ENCODE measurements around the gene HELZ.
"Not testable (repeated sequence)": the region's sequence is repeated elsewhere in the genome, so short reads cannot be mapped to it uniquely, and the experiment has no call there.

HELZ gene

DNA sequence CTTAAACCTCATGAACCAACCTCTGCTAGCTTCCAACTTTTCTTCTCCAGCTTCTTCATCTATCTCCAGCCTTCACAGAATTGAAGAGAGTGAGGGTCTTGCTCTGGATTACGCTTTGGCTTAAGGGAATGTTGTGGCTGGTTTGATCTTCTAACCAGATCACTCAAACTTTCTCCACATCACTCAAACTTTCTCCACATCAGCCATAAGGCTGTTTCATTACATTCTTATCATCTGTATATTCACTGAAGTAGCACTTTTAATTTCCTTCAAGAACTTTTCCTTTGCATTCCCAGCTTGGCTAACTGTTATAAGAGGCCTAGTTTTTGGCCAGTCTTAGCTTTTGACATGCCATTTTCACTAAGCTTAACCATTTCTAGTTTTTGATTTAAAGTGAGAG, 148.4 kb downstream of the HELZ start:
- H2AK5ac ChIP-seq (ENCODE audit: low read length, severe bottlenecking) = no peak overlapping the region
- no peak overlapping the region for H4K91ac ChIP-seq (ENCODE audit: low read length)
- no peak overlapping the region for H4K8ac ChIP-seq (ENCODE audit: low read length)
- no peak overlapping the region for H3K4ac ChIP-seq (ENCODE audit: low read depth in 1 of 2, low read length in 2 of 2)
- no peak overlapping the region for H3K27ac ChIP-seq (ENCODE audit: low read length, poor library complexity, severe bottlenecking)
- H3K9ac ChIP-seq (ENCODE audit: low read length) = no peak overlapping the region
- no peaks in the 10 kb centered on the region for H3K4me1 ChIP-seq (ENCODE audit: control insufficient read depth, insufficient read depth, low read depth, low read length)
- H3K18ac ChIP-seq (ENCODE audit: low read depth in 1 of 2, low read length in 2 of 2) = no peak overlapping the region
- H3K36me3 ChIP-seq (ENCODE audit: control insufficient read depth in 1 of 2, insufficient read depth in 2 of 2, low read depth in 1 of 2, low read length in 2 of 2) = peaks cover 3% of the 10 kb centered on the region in 2 experiments
- H2BK15ac ChIP-seq (ENCODE audit: low read depth, poor library complexity, severe bottlenecking) = no peak overlapping the region
- H3K27me3 ChIP-seq (ENCODE audit: control insufficient read depth in 1 of 2, insufficient read depth in 1 of 2, low read length in 2 of 2) = no peaks in the 10 kb centered on the region
- H3K4me3 ChIP-seq (ENCODE audit: insufficient read depth in 1 of 2, low read depth in 1 of 2, low read length in 2 of 2) = no peak overlapping the region
- 100% methylated on average over 1 of the region's 1 CpG for WGBS
- DNase-seq = no peak
- H2BK120ac ChIP-seq (ENCODE audit: low read depth, low read length) = no peak overlapping the region
- H3K14ac ChIP-seq (ENCODE audit: low read length in 2 of 2) = no peak overlapping the region
- no peak overlapping the region for H3K23ac ChIP-seq (ENCODE audit: low read length in 2 of 2)
- no peak overlapping the region for H3K4me2 ChIP-seq (ENCODE audit: low read length, poor library complexity, severe bottlenecking)
- no peak overlapping the region for H2AFZ ChIP-seq (ENCODE audit: low read depth, low read length)
- H3K9me3 ChIP-seq (ENCODE audit: control insufficient read depth, low read length) = no peaks in the 10 kb centered on the region
- H3K79me1 ChIP-seq (replicated peaks; ENCODE audit: low read length, poor library complexity, severe bottlenecking) = peaks cover 13% of the 10 kb centered on the region
- no peak overlapping the region for H2BK5ac ChIP-seq (ENCODE audit: low read depth, low read length, poor library complexity, severe bottlenecking)
- no peak overlapping the region for H2BK12ac ChIP-seq (ENCODE audit: low read length in 2 of 2)

DNA sequence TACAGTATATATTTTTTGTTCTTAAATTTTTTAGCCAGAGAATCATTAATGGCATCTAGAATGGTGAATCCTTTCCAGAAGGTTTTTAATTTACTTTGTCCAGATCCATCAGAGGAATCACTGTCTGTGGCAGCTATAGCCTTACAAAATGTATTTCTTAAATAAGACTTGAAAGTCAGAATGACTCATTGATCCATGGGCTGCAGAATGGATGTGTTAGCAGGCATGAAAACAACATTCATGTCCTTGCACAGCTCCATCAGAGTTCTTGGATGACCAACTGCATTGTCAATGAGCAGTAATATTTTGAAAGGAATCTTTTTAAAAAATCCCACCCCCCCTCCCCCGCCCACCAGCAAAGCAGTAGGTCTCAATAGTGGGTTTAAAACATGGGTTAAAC, 149.2 kb downstream of the HELZ start:
- H3K27ac ChIP-seq (ENCODE audit: low read length, poor library complexity, severe bottlenecking) = no peak overlapping the region
- no peak overlapping the region for H2BK15ac ChIP-seq (ENCODE audit: low read depth, poor library complexity, severe bottlenecking)
- H3K4me2 ChIP-seq (ENCODE audit: low read length, poor library complexity, severe bottlenecking) = no peak overlapping the region
- WGBS = no CpG with 5 or more reads among the region's 1 CpG
- H3K14ac ChIP-seq (ENCODE audit: low read length in 2 of 2) = no peak overlapping the region
- no peak overlapping the region for H2BK120ac ChIP-seq (ENCODE audit: low read depth, low read length)
- H3K4me1 ChIP-seq (ENCODE audit: control insufficient read depth, insufficient read depth, low read depth, low read length) = no peaks in the 10 kb centered on the region
- H2AFZ ChIP-seq (ENCODE audit: low read depth, low read length) = no peak overlapping the region
- no peak overlapping the region for H2AK5ac ChIP-seq (ENCODE audit: low read length, severe bottlenecking)
- H3K4ac ChIP-seq (ENCODE audit: low read depth in 1 of 2, low read length in 2 of 2) = no peak overlapping the region
- no peak overlapping the region for H3K18ac ChIP-seq (ENCODE audit: low read depth in 1 of 2, low read length in 2 of 2)
- H3K9ac ChIP-seq (ENCODE audit: low read length) = peak overlapping the region; percentile 39
- no peak overlapping the region for H2BK5ac ChIP-seq (ENCODE audit: low read depth, low read length, poor library complexity, severe bottlenecking)
- no peaks in the 10 kb centered on the region for H3K27me3 ChIP-seq (ENCODE audit: control insufficient read depth in 1 of 2, insufficient read depth in 1 of 2, low read length in 2 of 2)
- H3K4me3 ChIP-seq (ENCODE audit: insufficient read depth in 1 of 2, low read depth in 1 of 2, low read length in 2 of 2) = no peak overlapping the region
- peak; percentile 20 for DNase-seq
- H2BK12ac ChIP-seq (ENCODE audit: low read length in 2 of 2) = no peak overlapping the region
- peaks cover 13% of the 10 kb centered on the region for H3K79me1 ChIP-seq (replicated peaks; ENCODE audit: low read length, poor library complexity, severe bottlenecking)
- H4K8ac ChIP-seq (ENCODE audit: low read length) = no peak overlapping the region
- no peaks in the 10 kb centered on the region for H3K9me3 ChIP-seq (ENCODE audit: control insufficient read depth, low read length)
- no peak overlapping the region for H3K23ac ChIP-seq (ENCODE audit: low read length in 2 of 2)
- no peak overlapping the region for H4K91ac ChIP-seq (ENCODE audit: low read length)
- peaks cover 3% of the 10 kb centered on the region in 2 experiments for H3K36me3 ChIP-seq (ENCODE audit: control insufficient read depth in 1 of 2, insufficient read depth in 2 of 2, low read depth in 1 of 2, low read length in 2 of 2)

DNA sequence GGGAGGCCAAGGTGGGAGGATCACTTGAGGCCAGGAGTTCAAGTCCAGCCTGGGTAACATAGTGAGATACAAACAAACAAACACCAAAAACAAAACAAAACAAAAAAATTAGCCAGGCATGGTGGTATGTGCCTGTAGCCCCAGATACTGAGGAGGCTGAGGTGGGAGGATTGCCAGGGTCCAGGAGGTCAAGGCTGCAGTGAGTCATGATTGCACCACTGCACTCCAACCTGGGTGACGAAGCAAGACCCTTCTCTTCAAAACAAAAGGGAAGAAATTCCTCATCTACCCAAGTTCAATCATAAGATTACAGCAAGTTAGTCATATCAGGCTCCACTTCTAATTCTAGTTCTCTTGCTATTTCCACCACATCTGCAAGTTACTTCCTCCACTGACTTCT, 149.7 kb downstream of the HELZ start:
- H3K23ac ChIP-seq (ENCODE audit: low read length in 2 of 2); H3K9me3 ChIP-seq (ENCODE audit: control insufficient read depth, low read length); H2BK12ac ChIP-seq (ENCODE audit: low read length in 2 of 2); H4K8ac ChIP-seq (ENCODE audit: low read length); H3K14ac ChIP-seq (ENCODE audit: low read length in 2 of 2); H2BK5ac ChIP-seq (ENCODE audit: low read depth, low read length, poor library complexity, severe bottlenecking); H3K4me3 ChIP-seq (ENCODE audit: insufficient read depth in 1 of 2, low read depth in 1 of 2, low read length in 2 of 2); H2AK5ac ChIP-seq (ENCODE audit: low read length, severe bottlenecking); H4K91ac ChIP-seq (ENCODE audit: low read length); H3K4ac ChIP-seq (ENCODE audit: low read depth in 1 of 2, low read length in 2 of 2); H2BK120ac ChIP-seq (ENCODE audit: low read depth, low read length); H3K4me2 ChIP-seq (ENCODE audit: low read length, poor library complexity, severe bottlenecking); H2BK15ac ChIP-seq (ENCODE audit: low read depth, poor library complexity, severe bottlenecking); H3K27me3 ChIP-seq (ENCODE audit: control insufficient read depth in 1 of 2, insufficient read depth in 1 of 2, low read length in 2 of 2); H3K36me3 ChIP-seq (ENCODE audit: control insufficient read depth in 1 of 2, insufficient read depth in 2 of 2, low read depth in 1 of 2, low read length in 2 of 2); H3K4me1 ChIP-seq (ENCODE audit: control insufficient read depth, insufficient read depth, low read depth, low read length); H2AFZ ChIP-seq (ENCODE audit: low read depth, low read length): not testable (repeated sequence)
- Histone ChIP-seq H3K9ac (ENCODE audit: low read length) (peak overlapping the region; percentile 54), H3K27ac (ENCODE audit: low read length, poor library complexity, severe bottlenecking) (peak overlapping the region; percentile 35), H3K79me1 (replicated peaks; ENCODE audit: low read length, poor library complexity, severe bottlenecking) (peaks cover 13% of the 10 kb centered on the region), H3K18ac (ENCODE audit: low read depth in 1 of 2, low read length in 2 of 2) (peak overlapping the region in 1 of 2 experiments; percentile 8)
- WGBS = 54% methylated on average over 1 of the region's 1 CpG
- DNase-seq = peak; percentile 28

DNA sequence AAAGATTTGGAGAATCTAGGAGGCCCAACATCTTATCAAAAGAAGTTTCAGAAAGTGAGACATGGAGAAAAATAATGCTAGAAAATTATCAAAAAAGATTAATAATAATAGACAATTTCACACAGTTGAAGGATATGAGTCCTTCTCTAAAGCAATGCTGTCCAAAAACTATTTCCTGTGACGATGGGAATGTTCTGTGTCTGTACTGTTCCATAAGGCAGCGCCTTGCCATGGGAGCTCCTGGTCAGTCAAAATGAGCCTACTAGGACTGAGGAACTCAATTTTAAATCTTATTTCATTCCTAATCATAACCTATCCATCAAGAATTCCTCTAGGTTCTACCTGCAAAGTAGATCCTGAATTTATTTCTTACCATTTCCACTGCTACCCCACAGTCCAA, 151.6 kb downstream of the HELZ start:
- over 99% methylated on average over 2 of the region's 2 CpGs for whole genome bisulfite sequencing
- no peak for DNase-seq
- peaks cover 16% of the 10 kb centered on the region for H3K79me1 ChIP-seq (replicated peaks; ENCODE audit: low read length, poor library complexity, severe bottlenecking)

More for the DNA sequence above, 151.6 kb downstream of the HELZ start:
- peaks cover 3 to 13% of the 10 kb centered on the region in 2 experiments for H3K36me3 ChIP-seq (ENCODE audit: control insufficient read depth in 1 of 2, insufficient read depth in 2 of 2, low read depth in 1 of 2, low read length in 2 of 2)
- no peak overlapping the region for H3K27ac ChIP-seq (ENCODE audit: low read length, poor library complexity, severe bottlenecking)
- H3K4me1 ChIP-seq (ENCODE audit: control insufficient read depth, insufficient read depth, low read depth, low read length) = no peaks in the 10 kb centered on the region
- H3K9ac ChIP-seq (ENCODE audit: low read length) = no peak overlapping the region
- H2BK120ac ChIP-seq (ENCODE audit: low read depth, low read length) = no peak overlapping the region
- H3K14ac ChIP-seq (ENCODE audit: low read length in 2 of 2) = no peak overlapping the region
- no peak overlapping the region for H2AK5ac ChIP-seq (ENCODE audit: low read length, severe bottlenecking)
- no peaks in the 10 kb centered on the region for H3K9me3 ChIP-seq (ENCODE audit: control insufficient read depth, low read length)
- H2BK5ac ChIP-seq (ENCODE audit: low read depth, low read length, poor library complexity, severe bottlenecking) = no peak overlapping the region
- no peak overlapping the region for H4K91ac ChIP-seq (ENCODE audit: low read length)
- H3K23ac ChIP-seq (ENCODE audit: low read length in 2 of 2) = no peak overlapping the region
- H3K4me3 ChIP-seq (ENCODE audit: insufficient read depth in 1 of 2, low read depth in 1 of 2, low read length in 2 of 2) = no peak overlapping the region
- no peak overlapping the region for H2BK15ac ChIP-seq (ENCODE audit: low read depth, poor library complexity, severe bottlenecking)
- no peak overlapping the region for H4K8ac ChIP-seq (ENCODE audit: low read length)
- H2AFZ ChIP-seq (ENCODE audit: low read depth, low read length) = no peak overlapping the region
- H2BK12ac ChIP-seq (ENCODE audit: low read length in 2 of 2) = no peak overlapping the region
- H3K27me3 ChIP-seq (ENCODE audit: control insufficient read depth in 1 of 2, insufficient read depth in 1 of 2, low read length in 2 of 2) = no peaks in the 10 kb centered on the region
- no peak overlapping the region for H3K4me2 ChIP-seq (ENCODE audit: low read length, poor library complexity, severe bottlenecking)
- no peak overlapping the region for H3K4ac ChIP-seq (ENCODE audit: low read depth in 1 of 2, low read length in 2 of 2)
- H3K18ac ChIP-seq (ENCODE audit: low read depth in 1 of 2, low read length in 2 of 2) = no peak overlapping the region

Data from mesenchymal stem cell (in vitro differentiated cells and primary cell).